ENCODE measurements around the gene STAT4.
"Not testable (repeated sequence)": the region's sequence is repeated elsewhere in the genome, so short reads cannot be mapped to it uniquely, and the experiment has no call there.

The STAT4 gene

DNA sequence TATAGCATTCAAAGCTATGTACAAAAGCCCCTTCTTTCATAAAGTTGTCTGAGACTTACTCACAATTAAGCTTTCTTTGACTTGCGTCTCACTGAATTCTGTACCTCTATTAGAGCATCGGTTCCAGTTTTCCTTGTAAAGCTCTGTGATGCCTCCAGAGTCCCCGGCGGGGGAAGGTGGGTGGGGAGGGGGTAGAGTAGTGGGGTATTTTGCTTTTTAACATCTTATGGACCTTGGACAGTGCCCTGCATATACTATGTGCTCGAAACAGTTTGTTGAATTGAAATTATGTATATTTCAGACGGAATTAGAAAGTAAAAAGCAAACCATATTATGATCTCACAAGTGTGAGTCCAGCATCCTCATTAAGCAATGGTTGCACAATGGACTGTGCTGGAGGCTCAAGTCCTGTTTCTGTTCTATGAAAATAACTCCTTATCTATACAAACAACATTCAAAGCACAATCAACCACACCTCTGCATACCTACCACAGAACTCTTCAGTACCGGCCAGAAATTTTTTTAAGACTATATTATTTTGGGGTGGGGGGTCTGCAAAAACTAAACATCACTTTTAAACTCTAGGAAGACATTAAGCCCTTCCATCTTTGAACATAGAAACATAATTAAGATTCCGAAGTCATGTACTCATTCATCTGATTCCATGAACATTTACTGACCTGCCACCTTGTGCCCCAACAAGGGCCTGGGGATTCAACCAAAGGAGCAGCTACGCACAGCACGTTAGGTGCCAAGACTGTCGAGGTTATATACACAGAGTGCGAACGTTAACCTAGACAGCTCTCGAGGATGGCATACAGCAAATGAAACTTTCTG, 137.7 kb downstream of the STAT4 start:
- DNase-seq = no peak

- no peak for DNase-seq
These were observed 138.4 kb downstream of the STAT4 start for GRCh38 chr2:191012346-191012745.

DNA sequence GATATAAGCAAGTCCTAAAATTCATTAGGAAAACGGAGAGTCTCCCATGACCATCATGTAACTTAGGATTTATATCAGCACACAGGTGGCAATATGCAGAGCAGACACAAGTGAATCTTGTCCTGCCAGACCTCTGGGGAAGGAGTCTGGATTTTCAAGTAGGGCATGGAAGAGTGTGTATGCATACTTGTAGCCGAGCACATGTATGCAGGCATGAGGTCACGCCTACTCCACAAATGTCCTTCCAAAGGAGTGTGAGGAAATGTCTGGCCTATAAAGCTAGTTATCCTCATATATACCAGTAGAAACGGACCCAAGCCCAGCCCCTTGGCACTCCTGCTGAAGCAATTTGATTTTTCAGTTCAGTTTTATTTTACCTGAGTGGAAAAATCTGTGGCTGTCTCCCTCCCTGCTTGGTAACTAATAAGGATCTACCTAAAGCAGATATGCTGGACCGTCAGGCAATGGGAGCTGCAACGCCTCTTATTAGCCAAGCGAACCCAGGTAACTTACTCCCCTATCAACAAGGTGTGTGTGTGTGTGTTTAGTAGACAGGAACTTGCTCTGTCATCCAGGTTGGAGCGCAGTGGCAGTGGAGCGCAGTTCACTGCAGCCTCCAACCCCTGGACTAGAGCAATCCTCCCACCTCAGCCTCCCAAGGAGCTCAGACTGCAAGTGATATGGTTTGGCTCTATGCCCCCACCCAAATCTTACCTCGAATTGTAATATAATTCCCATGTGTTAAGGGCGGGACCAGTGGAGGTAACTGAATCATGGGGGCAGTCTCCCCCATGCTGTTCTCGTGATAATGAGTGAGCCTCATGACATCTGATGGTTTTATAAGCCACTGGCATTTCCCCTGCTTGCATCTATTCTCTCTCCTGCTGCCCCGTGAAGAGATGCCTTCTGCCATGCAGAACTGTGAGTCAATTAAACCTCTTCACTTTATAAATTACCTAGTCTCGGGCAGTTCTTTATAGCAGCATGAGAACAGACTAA, 139.6 kb downstream of the STAT4 start:
- no peak for DNase-seq

DNA sequence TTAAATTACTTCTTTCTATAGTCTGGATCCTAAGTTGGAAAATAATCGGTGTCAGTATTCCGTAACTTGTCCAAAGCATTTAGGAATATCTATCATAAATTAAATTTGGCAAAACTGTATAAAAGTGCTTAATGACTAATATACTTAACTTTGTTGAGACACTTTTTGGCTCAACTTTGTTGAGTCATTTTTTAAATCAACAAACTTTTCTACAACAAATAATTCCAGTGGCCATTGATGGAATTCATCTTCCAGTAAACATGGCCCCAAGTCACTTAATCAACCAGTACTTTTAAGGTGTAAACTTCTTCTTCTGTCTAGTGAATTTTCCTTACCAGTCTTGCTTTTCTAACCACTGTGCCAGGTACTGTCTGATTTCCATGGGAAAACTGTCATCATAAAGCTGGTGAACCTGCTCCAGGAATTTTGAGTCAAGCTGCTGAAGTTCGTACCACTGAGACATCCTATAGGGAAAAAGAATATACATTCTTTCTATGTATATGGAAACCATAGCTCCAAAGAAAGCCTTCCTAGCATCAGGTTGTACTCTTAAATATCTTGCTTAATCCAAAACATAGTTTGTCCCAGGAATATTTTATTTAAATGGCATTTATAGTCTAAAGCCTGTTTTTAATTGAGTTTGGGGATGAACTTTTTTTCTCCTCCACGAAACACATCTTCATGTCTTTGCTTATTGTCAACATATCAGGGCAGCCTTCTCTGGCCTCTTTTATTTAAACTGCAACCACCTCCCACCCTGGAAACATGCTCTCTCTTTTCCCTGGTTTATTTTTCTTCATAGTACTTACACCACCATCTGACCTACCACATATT, 141.0 kb downstream of the STAT4 start:
- DNase-seq = no peak

- DNase-seq = no peak
These were observed 142.5 kb downstream of the STAT4 start for GRCh38 chr2:191008286-191008685.

GRCh38 chr2:191006997-191007783, 143.6 kb downstream of the STAT4 start:
- no peak for DNase-seq

DNA sequence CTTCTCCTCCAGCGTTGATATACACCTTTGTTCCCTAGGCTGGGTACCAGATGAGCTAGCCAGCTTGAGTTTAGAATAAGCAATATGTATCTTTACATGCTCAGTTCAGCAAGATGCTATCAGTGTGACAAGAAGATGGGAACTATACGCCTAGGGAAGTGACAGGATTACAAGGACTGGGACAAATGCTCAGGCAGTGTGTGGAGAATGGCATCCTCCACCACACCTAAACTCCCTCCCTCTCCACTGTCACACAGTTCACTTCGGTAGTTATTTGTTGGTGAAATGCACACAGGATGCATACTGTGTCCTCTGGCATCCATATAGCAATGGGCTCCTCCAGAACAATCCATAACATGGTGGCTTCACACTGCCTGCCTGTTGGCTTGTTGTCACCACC, 144.5 kb downstream of the STAT4 start:
- DNase-seq = no peak

- no peak for DNase-seq
These were observed 147.1 kb downstream of the STAT4 start for GRCh38 chr2:191003405-191004309.

GRCh38 chr2:191001624-191002023, 149.2 kb downstream of the STAT4 start:
- DNase-seq = no peak

DNA sequence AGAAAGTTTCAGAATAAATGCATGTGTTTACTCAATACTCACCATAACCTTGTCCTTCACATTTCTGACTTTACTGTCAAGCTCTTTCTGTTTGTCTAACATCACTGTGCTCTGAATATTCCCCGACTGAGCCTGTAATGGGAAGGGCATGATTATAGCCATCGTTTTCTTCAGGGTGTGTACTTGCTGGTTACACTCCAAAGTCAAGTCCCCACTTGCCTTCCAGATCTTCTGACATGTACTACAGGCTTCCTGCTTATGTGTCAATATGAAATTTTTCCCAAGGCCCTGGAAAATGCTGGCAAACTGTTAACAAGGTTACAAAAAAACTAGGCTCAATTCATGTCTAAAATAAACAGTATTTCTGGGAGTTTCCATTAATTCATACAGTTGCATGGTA, 149.8 kb downstream of the STAT4 start:
- no peak for DNase-seq

GRCh38 chr2:190999949-191000665, 150.7 kb downstream of the STAT4 start:
- no peak for DNase-seq

DNA sequence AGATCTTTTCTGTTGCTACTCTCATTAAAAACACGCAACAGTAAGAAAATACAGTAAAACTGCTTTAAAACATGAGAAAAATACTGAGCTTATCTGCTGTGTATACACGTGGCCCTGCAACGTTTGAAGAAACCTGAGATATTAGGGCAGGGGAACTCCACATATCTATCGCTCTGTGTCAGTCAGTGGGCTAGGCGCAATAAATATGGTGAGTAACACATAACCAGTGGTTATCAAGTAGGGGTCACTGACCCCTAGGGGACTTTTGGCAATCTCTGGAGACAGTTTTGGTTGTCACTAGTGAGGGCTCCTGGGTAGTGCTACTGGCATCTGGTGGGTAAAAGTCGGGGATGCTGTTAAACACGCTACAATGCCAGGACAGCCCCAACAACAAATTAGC, 151.7 kb downstream of the STAT4 start:
- DNase-seq = no peak

- DNase-seq = no peak
These were observed 153.2 kb downstream of the STAT4 start for GRCh38 chr2:190997526-190998113.

DNA sequence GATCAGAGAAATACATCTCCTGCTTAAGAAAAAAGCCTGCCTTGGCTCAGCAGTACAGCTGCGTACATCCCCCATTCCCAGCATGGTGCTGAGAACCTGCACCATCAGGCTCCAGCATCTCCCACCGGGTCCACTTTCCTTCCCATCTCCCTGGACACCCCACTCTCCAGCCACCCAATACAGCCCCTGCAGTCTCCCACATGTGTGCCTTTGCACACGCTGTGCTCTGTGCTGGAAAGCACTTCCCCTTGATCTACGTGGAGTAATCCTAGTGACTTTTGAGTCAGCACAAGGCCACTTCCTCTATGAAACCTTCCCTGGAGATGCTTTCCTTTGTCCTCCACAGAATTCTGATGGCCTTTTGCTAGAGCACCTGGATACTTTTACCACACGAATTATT, 153.8 kb downstream of the STAT4 start:
- DNase-seq = no peak

- no peak for DNase-seq
These were observed 154.4 kb downstream of the STAT4 start for GRCh38 chr2:190996338-190996946.

DNA sequence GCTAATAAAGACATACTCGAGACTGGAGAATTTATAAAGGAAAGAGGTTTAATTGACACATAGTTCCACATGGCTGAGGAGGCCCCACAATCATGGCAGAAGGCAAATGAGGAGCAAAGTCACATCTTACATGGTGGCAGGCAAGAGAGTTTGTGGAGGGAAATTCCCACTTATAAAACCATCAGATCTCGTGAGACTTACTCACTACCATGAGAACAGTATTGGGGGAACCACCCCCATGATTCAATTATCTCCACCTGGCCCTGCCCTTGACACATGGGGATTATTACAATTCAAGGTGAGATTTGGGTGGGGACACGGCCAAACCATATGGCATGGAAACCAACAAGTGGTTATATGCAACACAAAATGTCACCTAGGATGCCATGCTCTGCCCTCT, 155.5 kb downstream of the STAT4 start:
- not testable (repeated sequence) for DNase-seq

- no peak for DNase-seq
These were observed 156.6 kb downstream of the STAT4 start for GRCh38 chr2:190994148-190994547.

DNA sequence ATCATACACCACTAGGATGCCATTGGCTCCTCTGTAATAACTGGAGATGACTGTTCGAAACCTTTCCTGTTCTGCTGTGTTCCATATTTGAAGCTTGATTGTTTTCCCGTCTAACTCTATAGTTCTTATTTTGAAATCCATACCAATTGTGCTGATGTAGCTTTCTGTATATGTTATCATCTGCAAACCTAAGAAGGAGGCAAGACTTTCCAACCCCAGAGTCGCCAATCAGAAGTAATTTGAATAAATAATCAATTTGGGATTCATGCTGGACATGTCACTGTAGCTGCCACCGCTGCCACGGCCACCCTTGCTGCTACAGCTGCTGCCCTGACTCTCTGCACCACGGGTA, 157.5 kb downstream of the STAT4 start:
- DNase-seq = no peak

DNA sequence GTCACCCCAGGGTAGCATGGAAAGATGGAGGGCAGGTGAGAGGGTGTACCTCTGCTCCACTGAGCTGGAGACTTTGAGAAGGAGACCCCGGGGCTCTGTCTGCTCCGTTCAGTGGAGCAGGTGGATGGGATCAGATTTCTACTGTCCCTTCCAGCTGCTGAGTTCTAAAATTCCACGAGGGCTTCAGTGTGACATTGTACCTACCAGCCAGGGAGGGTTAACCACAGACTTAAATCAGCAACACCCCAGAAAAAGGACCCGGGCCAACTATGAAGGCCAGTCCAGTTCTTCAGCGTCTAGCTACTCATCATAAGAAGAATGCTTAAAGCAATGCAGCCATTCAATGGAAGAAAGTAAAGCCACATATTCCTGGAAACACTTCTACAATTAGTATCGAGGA, 160.7 kb downstream of the STAT4 start:
- no peak for DNase-seq

GRCh38 chr2:190988910-190989309, 161.9 kb downstream of the STAT4 start:
- no peak for DNase-seq

All from NCI-H2171 (cell line).